ENCODE data around the gene RFPL2.

- TF ChIP-seq CTCF (conservative IDR thresholded peaks at IDR 0.05), result no peak
- no peak for TF ChIP-seq EZH2 (IDR thresholded peaks at IDR 0.05; ENCODE audit: low read depth)
Observed at GRCh38 chr22:32200752-32201151, 4.1 kb downstream of the RFPL2 start.

Data from PC-9 (cell line).